ENCODE data around the gene IL18. TPM values are rescaled to one million over a fixed set of nuclear protein-coding genes. Genes with fewer than 3 reads are reported as not detected.
"Not testable (repeated sequence)": the region's sequence is repeated elsewhere in the genome, so short reads cannot be mapped to it uniquely, and the experiment has no call there.

Gene IL18
- polyA plus RNA-seq, 5 donors = 1.3 to 5.2 (median 1.4) TPM

DNA sequence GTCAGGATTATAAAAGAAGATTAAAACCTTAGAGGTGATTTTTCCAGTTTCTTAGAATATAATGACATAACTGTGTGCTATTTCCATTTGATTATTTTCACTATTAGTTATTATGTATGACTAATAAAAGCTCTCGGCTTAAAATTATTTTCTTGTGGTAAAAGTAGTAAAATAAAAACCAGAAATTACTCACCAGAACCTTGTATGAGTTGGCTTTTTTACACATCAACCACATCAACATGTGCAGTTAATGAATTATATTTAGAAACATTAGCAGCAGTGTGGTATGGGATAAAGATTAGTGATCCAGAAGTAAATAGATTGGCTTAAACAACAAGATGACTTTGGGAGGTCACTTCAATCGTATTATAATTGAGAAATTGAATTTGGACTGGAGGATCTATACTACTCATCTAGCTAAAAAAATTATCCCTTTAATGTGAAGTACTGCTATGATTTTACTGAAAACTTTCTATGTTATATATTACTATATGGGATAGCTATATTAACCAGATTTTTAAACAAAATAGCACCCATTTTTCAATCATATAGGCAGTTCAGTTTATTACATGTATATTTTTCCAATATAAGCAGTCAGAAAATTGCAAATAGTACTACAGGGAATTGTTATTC lies 8.6 kb upstream of the IL18 start:
- DNase-seq = no peak

DNA sequence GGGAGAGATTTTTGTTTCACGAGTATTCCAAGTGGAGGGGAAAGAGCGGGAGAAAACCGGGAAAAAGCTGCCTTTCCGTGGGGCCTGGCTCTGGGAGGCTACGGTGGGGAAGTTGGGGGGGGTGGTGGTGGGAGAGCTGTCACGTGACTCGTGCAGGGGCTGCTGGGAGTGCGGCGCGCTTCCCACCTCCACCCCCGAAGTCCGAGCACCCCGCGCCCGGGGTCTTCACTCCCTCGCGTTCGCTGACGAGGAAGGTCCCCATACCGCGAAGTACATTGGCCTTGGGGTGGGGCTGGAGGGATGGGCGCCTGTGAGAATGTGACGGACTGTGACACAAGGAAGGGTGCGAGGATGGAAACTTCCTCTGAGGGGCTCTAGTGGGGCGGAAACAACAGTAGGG lies 3.3 kb upstream of the IL18 start, which contains the start of gene TEX12:
TEX12 (plus strand) TSS at position 228 of the 400 bp plus-strand sequence. CDS start 1,897 bp downstream, outside the sequence.
- no peak for DNase-seq

DNA sequence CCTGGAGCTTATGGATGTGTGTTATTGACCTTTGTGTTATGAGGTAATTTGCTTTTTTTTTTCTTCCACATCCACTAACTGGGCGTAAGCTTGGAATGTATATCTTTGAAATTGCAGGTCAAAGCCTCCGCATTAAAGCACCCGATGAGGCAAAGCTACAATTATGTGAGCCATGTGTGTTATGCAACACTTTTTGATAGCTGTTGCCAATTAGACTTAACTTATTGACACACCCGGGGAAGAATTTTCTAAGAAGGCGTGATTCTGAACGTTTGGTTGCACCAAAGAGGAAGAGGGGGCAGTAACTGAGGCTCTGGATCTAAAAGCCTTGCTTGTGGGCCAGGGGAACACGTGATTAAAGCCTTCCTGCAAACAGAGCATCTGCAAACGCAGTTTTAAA lies 2.7 kb upstream of the IL18 start:
- DNase-seq = no peak

DNA sequence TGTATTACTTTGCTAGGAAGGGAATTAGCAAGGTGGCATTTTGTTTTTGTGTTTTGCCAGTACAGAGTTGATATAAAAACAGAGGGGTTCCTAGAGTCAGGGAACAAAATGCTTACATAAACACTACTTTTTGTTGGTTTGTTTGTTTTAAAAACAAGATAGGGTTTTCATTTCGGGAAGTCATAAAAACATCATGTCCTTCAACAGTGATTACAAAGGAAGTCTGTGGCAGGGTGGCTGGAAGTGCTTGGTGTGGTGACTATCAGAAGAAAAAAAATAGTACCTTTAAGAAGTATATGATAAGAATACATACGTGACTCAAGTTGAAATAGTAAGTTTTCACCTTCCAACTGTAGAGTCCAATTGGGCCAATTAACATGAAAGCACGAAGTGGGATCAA lies 1.2 kb upstream of the IL18 start:
- DNase-seq = no peak

DNA sequence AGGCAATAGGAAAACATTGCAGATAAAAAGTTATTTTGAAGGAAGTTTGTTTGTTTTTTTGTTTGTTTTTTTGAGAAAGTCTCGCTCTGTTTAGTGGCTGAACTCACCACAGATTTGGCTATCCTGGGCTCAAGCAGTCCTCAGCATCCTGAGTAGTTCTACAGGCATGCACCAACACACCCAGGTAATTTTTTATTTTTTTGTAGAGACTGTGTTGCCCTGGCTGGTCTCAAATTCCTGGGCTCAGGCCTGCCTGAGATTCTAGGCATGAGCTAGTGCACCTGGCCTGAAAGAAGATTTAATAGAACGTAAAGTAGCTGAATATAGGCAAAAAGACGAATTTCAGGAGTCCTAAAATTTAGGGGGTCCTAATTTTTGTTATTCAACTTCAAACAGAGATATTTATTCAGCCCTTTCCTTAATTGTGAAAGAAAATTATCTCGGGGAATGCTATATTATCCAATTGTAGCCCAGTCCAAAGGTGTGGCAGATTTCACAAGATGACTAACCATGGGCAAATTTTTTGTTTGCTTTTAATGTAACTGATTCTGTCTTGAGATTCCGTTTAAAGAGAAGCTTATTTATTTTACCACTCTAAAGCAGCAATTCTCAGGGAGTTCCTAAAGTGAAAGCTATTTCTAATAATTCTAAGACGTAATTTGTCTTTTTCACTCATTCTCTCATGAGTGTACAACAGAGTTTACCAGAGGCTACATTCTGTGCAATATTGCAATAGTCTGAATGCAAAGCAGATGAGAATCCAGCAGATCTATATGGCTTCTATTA lies 940 bp downstream of the IL18 start:
- DNase-seq = no peak

DNA sequence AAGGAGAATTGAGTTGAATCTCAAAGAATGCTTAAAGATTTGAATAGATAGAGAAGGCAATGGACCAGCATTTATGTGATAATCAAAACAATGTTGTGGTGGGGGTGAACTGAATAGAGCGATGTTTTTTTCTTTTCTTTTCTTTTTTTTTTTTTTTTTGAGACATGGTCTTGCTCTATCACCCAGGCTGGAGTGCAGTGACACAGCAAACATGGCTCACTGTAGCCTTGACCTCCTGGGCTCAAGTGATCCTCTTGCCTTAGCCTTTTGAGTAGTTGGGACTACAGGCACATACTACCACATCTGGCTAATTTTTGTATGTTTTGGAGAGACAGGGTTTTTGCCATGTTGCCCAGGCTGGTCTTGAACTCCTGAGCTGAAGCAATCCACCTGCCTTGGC lies 1.7 kb downstream of the IL18 start:
- not testable (repeated sequence) for DNase-seq

DNA sequence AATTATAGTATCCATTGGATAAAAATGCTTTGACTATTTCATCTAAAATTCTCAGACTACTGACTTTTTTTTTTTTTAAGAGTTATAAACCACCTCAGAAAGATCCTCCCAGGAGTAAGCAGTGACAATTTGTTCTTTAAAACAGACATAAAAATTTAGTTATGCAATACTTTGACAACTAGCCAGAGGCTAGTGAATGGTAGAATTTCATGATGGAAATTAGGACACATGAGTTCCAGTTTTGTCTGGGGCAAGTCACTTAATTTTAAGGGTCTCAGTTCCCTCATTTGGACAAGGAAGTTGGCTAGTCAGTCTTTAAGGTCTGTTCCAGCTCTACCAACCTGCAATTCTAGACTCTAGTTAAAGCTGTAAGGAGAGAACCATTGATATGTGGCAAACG lies 2.9 kb downstream of the IL18 start:
- DNase-seq = no peak

DNA sequence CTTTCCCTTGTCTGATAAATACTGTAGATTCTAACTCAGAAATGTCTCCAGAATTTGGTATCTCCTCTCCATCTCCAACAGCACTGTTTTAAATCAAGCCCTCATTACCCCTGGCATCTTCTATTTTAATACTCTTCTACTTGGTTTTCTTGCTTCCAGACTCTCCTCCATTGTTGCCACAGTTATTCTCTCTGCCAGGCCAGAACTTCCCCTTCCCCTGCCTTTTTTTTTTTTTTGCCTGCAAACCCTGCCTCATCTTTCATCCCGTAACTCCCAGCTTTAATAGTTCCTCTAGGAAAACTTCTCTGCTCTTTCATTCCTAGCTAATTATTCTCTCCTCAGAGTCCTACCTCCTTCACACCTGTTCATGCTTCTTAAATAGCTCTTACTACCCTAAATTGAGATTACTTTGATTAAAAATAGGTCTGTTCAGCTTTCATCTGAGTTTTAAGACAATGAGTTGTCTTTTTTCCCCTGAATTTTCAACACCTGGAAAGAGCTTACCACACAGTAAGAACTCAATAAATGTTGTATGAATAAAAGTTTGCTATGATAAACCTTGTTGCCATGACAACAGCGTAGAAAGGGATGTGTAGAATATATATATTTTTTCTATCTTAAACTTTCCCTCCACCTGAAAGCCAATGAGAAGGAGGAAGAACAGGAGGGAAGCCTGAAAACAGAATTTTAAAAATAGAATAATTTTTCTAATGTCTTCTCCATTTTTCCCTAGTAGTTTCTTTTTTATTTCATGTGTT lies 3.6 kb downstream of the IL18 start:
- no peak for DNase-seq

DNA sequence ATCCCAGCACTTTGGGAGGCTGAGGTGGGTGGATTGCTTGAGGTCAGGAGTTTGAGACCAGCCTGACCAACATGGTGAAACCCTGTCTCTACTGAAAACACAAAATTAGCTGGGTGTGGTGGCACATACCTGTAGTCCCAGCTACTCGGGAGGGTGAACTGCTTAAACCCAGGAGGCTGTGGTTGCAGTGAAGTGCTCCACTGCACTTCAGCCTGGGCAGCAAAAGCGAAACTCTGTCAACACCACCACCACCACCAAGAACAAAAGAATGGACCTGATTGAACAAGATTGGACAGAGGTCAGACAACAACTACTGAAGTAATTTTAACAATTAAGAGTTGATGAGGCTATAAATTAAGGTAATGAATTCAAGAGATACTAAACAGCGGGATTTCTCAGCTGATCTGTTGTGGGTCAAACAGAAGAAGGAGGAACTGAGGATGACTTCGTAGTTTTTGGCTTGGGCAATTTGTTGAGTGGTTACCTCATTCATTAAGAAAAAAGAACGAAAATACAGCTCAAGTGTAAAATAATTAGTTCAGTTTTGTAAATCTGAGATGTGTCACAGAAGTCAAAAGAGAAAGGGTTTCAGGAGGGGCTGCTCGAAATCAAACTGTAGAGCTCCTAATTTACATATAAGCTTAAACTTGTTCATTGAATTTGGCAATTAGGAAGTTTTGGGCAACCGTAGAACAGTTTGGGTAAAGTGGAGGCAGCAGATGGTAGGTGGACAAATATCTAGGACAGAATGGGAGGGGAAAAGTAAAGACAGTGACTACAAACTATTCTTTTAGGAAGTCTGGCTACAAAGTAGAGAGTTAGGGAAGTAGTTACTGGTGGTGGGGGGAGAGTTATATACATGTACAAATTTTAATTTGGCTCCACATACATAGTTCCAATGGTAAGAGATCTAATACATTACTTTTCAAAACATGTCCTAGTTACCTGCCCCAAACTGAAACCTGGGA lies 4.5 kb downstream of the IL18 start:
- DNase-seq = no peak

DNA sequence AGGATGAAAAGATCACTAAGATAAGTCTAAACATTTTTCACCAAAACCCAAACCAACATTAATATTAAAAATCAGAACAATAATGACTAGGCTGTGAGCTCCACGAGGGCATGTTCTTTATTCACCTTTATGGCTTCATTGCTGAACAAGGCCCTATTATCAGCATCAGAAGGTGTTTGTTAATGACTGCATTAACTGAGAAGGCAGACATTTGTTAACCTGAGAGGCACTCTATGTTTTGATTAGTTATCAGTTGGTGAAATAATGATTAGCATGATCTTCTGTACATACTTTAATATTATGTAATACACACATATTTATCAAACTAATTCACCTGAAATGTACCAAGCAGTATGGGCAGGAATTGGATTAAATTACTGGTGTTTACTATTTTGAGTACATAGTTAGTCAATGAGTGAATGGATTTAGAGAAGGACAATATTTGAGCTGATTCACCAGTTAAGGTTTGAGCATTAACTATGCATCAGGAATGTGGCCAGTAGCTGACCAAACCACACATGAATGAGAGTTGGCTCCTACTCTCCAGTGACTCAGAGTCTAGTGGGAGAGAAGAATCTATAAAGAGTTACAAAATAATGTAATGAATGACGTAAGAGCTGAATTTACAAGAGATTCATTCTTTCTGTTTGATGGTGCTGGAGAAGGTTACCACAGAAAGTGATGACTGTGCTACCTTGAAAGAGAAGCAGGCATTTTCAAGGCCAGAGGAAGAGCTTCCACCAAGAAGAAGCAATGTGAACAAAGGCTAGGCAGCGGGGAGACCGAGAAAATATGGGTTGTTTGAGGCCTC lies 6.7 kb downstream of the IL18 start:
- no peak for DNase-seq

DNA sequence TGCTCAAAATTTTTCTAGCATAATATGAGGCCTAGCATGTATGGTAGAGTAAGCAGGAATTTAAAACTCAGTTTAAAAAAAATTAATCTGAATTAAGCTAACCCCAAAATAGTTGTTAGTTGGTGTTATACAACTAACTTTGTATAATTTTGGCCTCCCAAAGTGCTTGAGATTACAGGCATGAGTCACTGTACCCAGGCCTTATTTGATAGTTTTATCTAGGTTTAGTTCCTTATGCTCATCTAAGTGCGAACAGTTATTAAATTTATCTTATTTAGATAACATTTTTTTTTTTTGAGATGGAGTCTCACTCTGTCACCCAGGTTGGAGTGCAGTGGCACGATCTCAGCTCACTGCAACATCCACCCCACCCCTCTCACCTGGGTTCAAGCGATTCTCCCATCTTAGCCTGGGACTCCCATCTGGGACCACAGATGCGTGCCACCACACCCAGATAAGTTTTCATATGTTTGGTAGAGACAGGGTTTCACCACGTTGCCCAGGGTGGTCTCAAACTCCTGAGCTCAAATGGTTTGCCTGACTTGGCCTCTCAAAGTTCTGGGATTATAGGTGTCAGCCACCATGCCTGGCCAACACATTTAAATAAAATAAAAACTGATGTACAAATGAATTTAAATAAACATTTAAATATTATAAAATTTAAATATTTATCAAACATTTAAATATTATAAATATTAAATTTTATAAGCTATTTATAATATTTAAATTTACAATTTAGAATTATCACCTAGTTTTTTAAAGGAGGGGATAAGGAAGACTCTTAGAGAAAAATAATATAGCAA lies 7.5 kb downstream of the IL18 start:
- no peak for DNase-seq

DNA sequence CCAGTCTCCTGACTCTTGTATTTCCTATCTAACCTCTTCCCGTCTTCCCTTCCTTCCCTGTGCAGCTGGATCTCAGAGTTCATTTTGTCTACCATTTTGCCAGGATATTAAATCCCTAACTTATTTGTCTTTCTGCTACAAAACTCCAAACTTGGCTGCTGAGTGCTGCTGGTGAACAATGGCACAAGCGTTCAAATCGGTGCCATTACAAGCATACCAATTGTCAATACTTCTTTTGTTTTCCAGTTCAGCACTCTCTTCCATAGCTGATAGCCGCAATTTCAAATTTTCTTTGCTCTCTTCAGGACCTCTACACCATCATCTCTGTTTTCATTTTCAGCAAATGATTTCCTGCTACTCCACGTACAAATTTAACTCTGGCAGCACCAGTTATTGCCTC lies 13.4 kb downstream of the IL18 start:
- no peak for DNase-seq

DNA sequence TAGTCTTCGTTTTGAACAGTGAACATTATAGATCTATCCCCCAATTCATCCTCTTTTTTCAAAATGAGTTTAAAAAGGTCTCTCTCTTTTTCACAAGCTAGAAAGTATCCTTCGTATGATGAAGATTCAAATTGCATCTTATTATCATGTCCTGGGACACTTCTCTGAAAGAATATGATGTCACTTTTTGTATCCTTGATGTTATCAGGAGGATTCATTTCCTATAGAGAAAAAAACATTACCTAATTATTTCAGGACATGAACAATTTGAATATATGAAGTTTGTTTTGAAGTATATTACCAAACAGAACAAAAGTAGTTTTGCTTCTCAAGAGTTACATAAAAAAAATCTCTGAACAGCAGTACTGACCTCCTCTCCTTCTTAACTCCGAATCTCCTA lies 20.3 kb downstream of the IL18 start:
- no peak for DNase-seq

DNA sequence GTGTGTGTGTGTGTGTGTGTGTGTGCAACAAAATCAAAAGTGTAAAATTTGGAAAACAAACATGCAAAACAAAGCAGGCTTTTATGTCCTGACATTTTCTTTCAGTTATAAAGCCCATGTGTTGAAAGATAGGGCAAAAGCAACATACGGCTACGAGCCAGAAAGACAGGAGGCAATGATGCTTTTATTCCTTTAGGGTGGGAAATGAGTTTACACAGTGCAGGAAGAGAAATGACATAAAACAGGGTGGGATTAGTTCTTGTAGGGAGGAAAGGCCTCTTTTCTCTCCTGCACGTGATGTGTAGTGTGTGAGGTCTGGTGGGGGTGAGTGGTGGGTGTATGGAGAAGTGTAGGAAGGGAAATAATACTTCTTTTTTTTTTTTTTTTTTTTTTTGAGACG lies 29.4 kb downstream of the IL18 start:
- no peak for DNase-seq

DNA sequence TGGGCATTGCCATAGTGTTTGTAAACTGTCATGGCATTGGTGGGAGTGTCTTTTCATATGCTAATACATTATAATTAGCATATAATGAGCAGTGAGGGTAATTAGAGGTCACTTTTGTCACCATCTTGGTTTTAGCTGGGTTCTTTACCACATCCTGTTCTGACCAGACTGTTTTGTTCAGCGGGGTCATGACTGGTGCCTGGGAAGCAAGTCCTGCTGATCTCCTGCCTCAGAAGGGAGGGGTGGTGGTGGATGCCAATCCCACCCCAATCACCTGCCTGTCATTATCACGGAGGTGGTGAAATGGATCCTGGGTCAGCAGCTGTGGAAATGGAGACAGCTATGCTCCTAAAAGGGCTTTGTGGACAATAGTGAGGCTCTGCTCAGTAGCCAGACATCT lies 31.2 kb downstream of the IL18 start:
- no peak for DNase-seq

DNA sequence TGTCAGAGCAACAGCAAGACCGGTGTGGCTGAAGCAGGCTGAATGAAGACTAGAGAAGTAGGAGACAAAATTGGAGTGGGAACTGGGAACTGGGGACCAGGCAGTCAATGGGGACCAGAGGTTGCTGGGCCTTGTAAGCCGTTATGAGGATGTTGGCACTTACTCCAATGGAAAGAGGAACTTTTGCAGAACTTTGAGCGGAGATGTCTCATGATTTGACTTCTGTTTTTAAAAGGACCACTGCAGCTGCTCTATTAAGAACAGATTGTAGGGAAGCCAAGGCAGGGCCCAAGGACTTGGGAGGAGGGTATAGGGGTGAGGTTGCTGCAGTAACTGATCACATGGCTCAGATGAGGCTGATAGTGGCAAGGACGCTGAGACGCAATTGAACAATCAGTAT lies 34.2 kb downstream of the IL18 start:
- DNase-seq = no peak

DNA sequence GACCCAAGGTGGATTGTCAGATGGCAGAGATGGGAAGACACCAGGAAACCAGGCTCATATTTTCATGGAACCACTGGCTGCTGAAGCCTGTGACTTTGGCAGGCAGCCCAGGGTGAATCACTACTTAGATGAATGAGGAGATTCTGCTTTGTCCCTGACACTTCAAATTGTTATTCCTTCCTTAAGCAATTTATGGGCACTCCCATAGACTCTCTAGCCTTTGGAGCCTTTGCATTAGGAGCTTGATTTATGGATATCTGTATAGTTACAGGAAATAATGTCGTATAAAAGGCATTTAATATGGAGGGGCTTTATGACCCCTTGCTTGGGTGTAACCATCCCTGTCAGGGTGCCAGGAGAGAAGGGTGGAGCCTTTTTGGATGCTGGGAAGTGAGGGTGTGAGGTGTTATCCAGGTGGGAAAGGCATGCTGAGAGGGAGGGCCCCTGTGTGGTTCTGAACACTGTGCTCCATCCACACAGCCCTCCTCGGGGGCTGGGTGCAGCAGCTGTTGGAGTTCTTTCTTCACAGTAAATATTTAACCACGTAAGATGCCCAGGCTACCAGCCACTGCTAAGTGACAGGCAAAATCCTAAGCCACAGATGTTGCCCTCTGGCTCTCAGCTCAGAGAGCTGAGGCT lies 35.3 kb downstream of the IL18 start:
- DNase-seq = no peak

DNA sequence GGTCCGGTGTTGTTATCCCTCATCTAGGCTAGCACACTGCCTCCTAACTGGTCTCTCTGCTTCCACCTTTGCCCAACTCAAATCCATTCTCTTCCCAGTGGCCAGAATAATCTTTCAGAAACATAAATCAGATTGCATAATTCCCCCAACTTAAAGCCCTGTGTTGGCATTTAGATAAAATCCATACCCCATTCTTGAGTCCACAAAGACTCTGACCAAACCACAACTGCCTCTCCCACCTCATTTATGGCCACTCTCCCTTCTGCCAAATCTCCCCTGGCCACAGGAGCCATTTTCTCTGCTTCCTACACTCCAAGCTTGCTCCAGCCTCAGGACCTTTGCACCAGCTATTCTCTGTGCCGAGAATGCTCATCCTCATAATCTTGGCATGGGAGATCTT lies 36.8 kb downstream of the IL18 start:
- no peak for DNase-seq

DNA sequence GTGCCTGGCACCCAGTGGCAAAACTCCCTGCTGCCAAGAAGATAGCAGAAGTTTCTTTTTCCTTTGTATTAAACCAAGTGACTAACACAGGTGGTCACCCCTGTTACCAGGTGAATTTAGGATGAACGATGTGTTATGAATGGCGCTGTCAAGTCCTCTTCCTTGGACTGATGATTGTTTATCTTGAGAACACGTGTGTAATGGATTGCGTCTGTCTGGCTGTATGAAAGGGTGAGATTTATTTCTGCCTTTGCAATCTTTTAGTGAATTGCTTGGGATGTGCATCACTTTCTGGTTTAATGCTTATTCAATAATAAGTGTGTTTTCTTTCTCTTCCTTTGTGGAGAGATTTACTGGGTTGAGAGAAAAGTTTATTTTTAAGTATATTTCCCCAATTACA lies 40.8 kb downstream of the IL18 start:
- no peak for DNase-seq
